HG02973 (cell line): Measurements from ENCODE around the gene OSBPL10.
"Not testable (repeated sequence)": the region's sequence is repeated elsewhere in the genome, so short reads cannot be mapped to it uniquely, and the experiment has no call there.

Source experiments
- ATAC-seq: cut with Tn5 transposase; IDR thresholded peaks from one replicate; pipeline ENCODE4 v1.9.1; 2021; ENCODE audit warnings: moderate library complexity; ENCODE audit not compliant: unreplicated experiment

The OSBPL10 gene

GRCh38 chr3:31861826-31862225, 119.2 kb downstream of the OSBPL10 start:
- ATAC-seq: no peak

- not testable (repeated sequence) for ATAC-seq
Observed at GRCh38 chr3:31860642-31861041, 120.4 kb downstream of the OSBPL10 start.

GRCh38 chr3:31859245-31859644, 121.8 kb downstream of the OSBPL10 start:
- no peak for ATAC-seq

GRCh38 chr3:31858439-31858838, 122.6 kb downstream of the OSBPL10 start:
- ATAC-seq: no peak

GRCh38 chr3:31853580-31853979, 127.5 kb downstream of the OSBPL10 start:
- ATAC-seq: no peak

- ATAC-seq: no peak
Observed at GRCh38 chr3:31851278-31851677, 129.8 kb downstream of the OSBPL10 start.

- ATAC-seq: no peak
Observed at GRCh38 chr3:31848911-31849310, 132.2 kb downstream of the OSBPL10 start.

- no peak for ATAC-seq
Observed at GRCh38 chr3:31848163-31848818, 132.8 kb downstream of the OSBPL10 start.

- ATAC-seq: no peak
Observed at GRCh38 chr3:31847760-31848159, 133.3 kb downstream of the OSBPL10 start.

GRCh38 chr3:31841515-31841914, 139.5 kb downstream of the OSBPL10 start:
- no peak for ATAC-seq

GRCh38 chr3:31840252-31840651, 140.8 kb downstream of the OSBPL10 start:
- no peak for ATAC-seq

GRCh38 chr3:31839144-31839917, 141.7 kb downstream of the OSBPL10 start:
- ATAC-seq: no peak

GRCh38 chr3:31836131-31837075, 144.7 kb downstream of the OSBPL10 start:
- ATAC-seq: no peak

GRCh38 chr3:31833391-31834190, 147.5 kb downstream of the OSBPL10 start:
- no peak for ATAC-seq

GRCh38 chr3:31832551-31832950, 148.5 kb downstream of the OSBPL10 start:
- ATAC-seq: no peak

GRCh38 chr3:31831591-31831990, 149.5 kb downstream of the OSBPL10 start:
- ATAC-seq: no peak

GRCh38 chr3:31829826-31830426, 151.1 kb downstream of the OSBPL10 start:
- no peak for ATAC-seq

GRCh38 chr3:31829010-31829409, 152.1 kb downstream of the OSBPL10 start:
- no peak for ATAC-seq

- no peak for ATAC-seq
Observed at GRCh38 chr3:31828007-31828406, 153.1 kb downstream of the OSBPL10 start.

- ATAC-seq: no peak
Observed at GRCh38 chr3:31823184-31823583, 157.9 kb downstream of the OSBPL10 start.
